GM12878 (cell line): ENCODE measurements around the gene MX1. TPM values are rescaled to one million over a fixed set of nuclear protein-coding genes. Genes with fewer than 3 reads are reported as not detected.

ENCODE experiments used
- BCL11A ChIP-seq: IDR thresholded peaks from 2 replicates; pipeline ENCODE4 v1.6.1; 2011; ENCODE audit warnings: low read depth, low read length
- CHD2 ChIP-seq: IDR thresholded peaks from 2 replicates; pipeline ENCODE4 v1.6.1; 2011; ENCODE audit warnings: low read depth, low read length, improper control_type of control experiment, borderline replicate concordance
- E4F1 ChIP-seq: fragments of 450-650 bp; IDR thresholded peaks from 2 replicates; pipeline ENCODE4 v1.6.1; 2018; ENCODE audit warnings: borderline replicate concordance, mild to moderate bottlenecking; ENCODE audit not compliant: partially characterized antibody
- ELK1 ChIP-seq: IDR thresholded peaks from 2 replicates; pipeline ENCODE4 v1.6.1; 2012; ENCODE audit warnings: low read depth, low read length, improper control_type of control experiment
- ESRRA ChIP-seq: IDR thresholded peaks from 2 replicates; pipeline ENCODE4 v1.6.1; 2012; ENCODE audit warnings: mild to moderate bottlenecking, low read length, improper control_type of control experiment
- GATAD2B ChIP-seq: fragments of 450-650 bp; conservative IDR thresholded peaks from 2 replicates; pipeline ENCODE4 v1.6.1; 2017; ENCODE audit warnings: low read depth, mild to moderate bottlenecking, moderate library complexity
- HDAC2 ChIP-seq: fragments of 200-600 bp; sonication (generic); IDR thresholded peaks from 2 replicates; pipeline ENCODE4 v1.6.1; 2017
- MAX ChIP-seq: IDR thresholded peaks from 2 replicates; pipeline ENCODE4 v1.6.1; 2012; ENCODE audit warnings: low read depth, low read length, improper control_type of control experiment
- MXI1 ChIP-seq: fragments of 150-350 bp; IDR thresholded peaks from 2 replicates; pipeline ENCODE4 v1.6.1; 2011; ENCODE audit warnings: low read depth, mild to moderate bottlenecking, inconsistent platforms, low read length, improper control_type of control experiment
- NFIC ChIP-seq: IDR thresholded peaks from 2 replicates; pipeline ENCODE4 v1.6.1; 2012; ENCODE audit warnings: low read depth, mild to moderate bottlenecking, inconsistent platforms, low read length, moderate library complexity
- NR2C2 ChIP-seq: IDR thresholded peaks from 2 replicates; pipeline ENCODE4 v1.6.1; 2011; ENCODE audit warnings: borderline replicate concordance, low read depth; ENCODE audit not compliant: control insufficient read depth, insufficient read length
- RELA ChIP-seq: fragments of 450-650 bp; IDR thresholded peaks from 2 replicates; pipeline ENCODE4 v1.8.0; 2014; ENCODE audit warnings: borderline replicate concordance; ENCODE audit not compliant: partially characterized antibody
- REST ChIP-seq: IDR thresholded peaks from 2 replicates; pipeline ENCODE4 v1.6.1; 2012; ENCODE audit warnings: mild to moderate bottlenecking, low read depth, low read length
- STAT1 ChIP-seq: fragments of 450-650 bp; conservative IDR thresholded peaks from 2 replicates; pipeline ENCODE4 v1.6.1; 2014; ENCODE audit warnings: antibody characterized with exemption, mild to moderate bottlenecking
- SUPT20H ChIP-seq: IDR thresholded peaks from 2 replicates; pipeline ENCODE4 v1.6.1; 2011; ENCODE audit warnings: low read depth, mild to moderate bottlenecking, low read length, moderate library complexity, borderline replicate concordance; ENCODE audit not compliant: control insufficient read depth
- TCF7 ChIP-seq: IDR thresholded peaks from 2 replicates; pipeline ENCODE4 v1.6.1; 2014; ENCODE audit warnings: antibody characterized with exemption, borderline replicate concordance
- WRNIP1 ChIP-seq: IDR thresholded peaks from 2 replicates; pipeline ENCODE4 v1.6.1; 2011; ENCODE audit warnings: low read depth, low read length, improper control_type of control experiment, borderline replicate concordance
- ZBED1 ChIP-seq: IDR thresholded peaks from 2 replicates; pipeline ENCODE4 v1.6.1; 2016; ENCODE audit warnings: borderline replicate concordance
- ZBTB33 ChIP-seq: fragments of 450-650 bp; IDR thresholded peaks from 2 replicates; pipeline ENCODE4 v1.6.1; 2017; ENCODE audit warnings: mild to moderate bottlenecking
- polyA plus RNA-seq, 11 experiments: library from polyadenylated mRNA; depleted of rRNA in 4 of 11; unstranded in 6 of 11; stranded (reverse) in 5 of 11; fragments of >200 nt; fragmentation: Nextera tagmentation in 4 of 11; fragmentation: Illumina TruSeq in 1 of 11; extraction: Ambion mirVana in 4 of 11; extraction: Trizol in 1 of 11; gene quantifications; 1 replicate in 1 of 11; 2 replicates in 10 of 11; pipeline versions ENCODE4 v1.2.1 to v1.2.3, GENCODE V29; 2011 to 2016; ENCODE audit warnings: inconsistent platforms in 2 of 11, missing spikeins in 2 of 11, low read depth in 1 of 11
- total RNA-seq, 4 experiments: library from RNA; depleted of rRNA in 3 of 4; stranded (reverse); fragments of >200 nt in 3 of 4; fragmentation: Illumina TruSeq in 1 of 4; extraction: Trizol in 1 of 4; gene quantifications; 2 replicates each; pipeline versions ENCODE4 v1.2.1 to v1.2.3, GENCODE V29; 2013 to 2021

The MX1 gene
- total and polyA plus RNA-seq, 10 of the 15 experiments (the other 5 are each of a cell fraction or from before 2014, with no cell fraction given) = 75.9 to 385 (median 302) TPM

GRCh38 chr21:41419921-41420862, 5.8 kb upstream of the MX1 start (continued):
- TF ChIP-seq ESRRA (no peak), REST (no peak), BCL11A (no peak), WRNIP1 (no peak), NFIC (no peak), MXI1 (no peak), RELA (no peak), E4F1 (no peak), ZBTB33 (no peak), ZBED1 (no peak), MAX (no peak), GATAD2B (0 out of 2 replicates have a peak, but pooled peaks have one; percentile 8), STAT1 (0 out of 2 replicates have a peak, but pooled peaks have one; percentile 28), SUPT20H (no peak), NR2C2 (no peak), TCF7 (no peak), HDAC2 (no peak), CHD2 (no peak), ELK1 (no peak)
